Smooth muscle cell (in vitro differentiated cells): ENCODE data around the gene NOL4L. TPM values are rescaled to one million over a fixed set of nuclear protein-coding genes. Genes with fewer than 3 reads are reported as not detected.
A peak's percentile ranks its signal among the peaks of the same experiment; 100 is the strongest.

Source experiments
- DNase-seq: peaks from one replicate; lab custom pipeline; 2025; ENCODE audit not compliant: unreplicated experiment; lab: John Stamatoyannopoulos, UW
- H2AFZ ChIP-seq: fragments of 200-600 bp; sonication (generic); 2 replicates; pipeline ENCODE4 v1.6.0; 2016; ENCODE audit warnings: antibody characterized with exemption, low read depth, mild to moderate bottlenecking
- H3F3A ChIP-seq: fragments of 200-600 bp; sonication (generic); 2 replicates; pipeline ENCODE4 v1.6.0; 2017; ENCODE audit warnings: antibody characterized with exemption, low read depth
- H3K27ac ChIP-seq: fragments of 200-600 bp; sonication (generic); 2 replicates; pipeline ENCODE4 v1.5.1; 2016; ENCODE audit warnings: low read depth, mild to moderate bottlenecking
- H3K27me3 ChIP-seq: fragments of 200-600 bp; sonication (generic); 2 replicates; pipeline ENCODE4 v1.6.1; 2016; ENCODE audit warnings: low read depth, mild to moderate bottlenecking
- H3K36me3 ChIP-seq: fragments of 200-600 bp; sonication (generic); 2 replicates; pipeline ENCODE4 v1.5.1; 2016; ENCODE audit warnings: low read depth
- H3K4me1 ChIP-seq: fragments of 200-600 bp; sonication (generic); 2 replicates; pipeline ENCODE4 v1.5.1; 2016; ENCODE audit warnings: low read depth
- H3K4me2 ChIP-seq: fragments of 200-600 bp; sonication (generic); 2 replicates; pipeline ENCODE4 v1.6.0; 2016; ENCODE audit warnings: mild to moderate bottlenecking
- H3K4me3 ChIP-seq: fragments of 200-600 bp; sonication (generic); 2 replicates; pipeline ENCODE4 v1.5.1; 2016; ENCODE audit warnings: mild to moderate bottlenecking
- H3K79me2 ChIP-seq: fragments of 200-600 bp; sonication (generic); 2 replicates; pipeline ENCODE4 v1.6.0; 2016; ENCODE audit warnings: low read depth, mild to moderate bottlenecking
- H3K9ac ChIP-seq: fragments of 200-600 bp; sonication (generic); 2 replicates; pipeline ENCODE4 v1.6.0; 2016; ENCODE audit warnings: low read depth
- H3K9me3 ChIP-seq: fragments of 200-600 bp; sonication (generic); replicated peaks from 2 replicates; pipeline ENCODE4 v1.5.1; 2016; ENCODE audit warnings: low read depth
- H4K20me1 ChIP-seq: fragments of 200-600 bp; sonication (generic); 2 replicates; pipeline ENCODE4 v1.6.0; 2016; ENCODE audit warnings: low read depth
- WGBS: methylation state at CpG from one replicate; pipeline ENCODE4 v1.1.7; 2016; ENCODE audit warnings: low lambda C conversion rate; 5-methylcytosine and 5-hydroxymethylcytosine counted together
- polyA plus RNA-seq: library from polyadenylated mRNA; unstranded; fragments of >200 nt; fragmentation: Nextera tagmentation; extraction: Ambion mirVana; gene quantifications from 2 replicates; pipeline ENCODE4 v1.2.1, GENCODE V29; 2016
- total RNA-seq: library from RNA; depleted of rRNA; stranded (reverse); fragments of >200 nt; gene quantifications from 2 replicates; pipeline ENCODE4 v1.2.3, GENCODE V29; 2014
- TF ChIP-seq, protein P1 (sequence below): fragments of 200-600 bp; sonication (generic); IDR thresholded peaks from 2 replicates; pipeline ENCODE4 v1.5.1; 2017; ENCODE audit warnings: borderline replicate concordance, mild to moderate bottlenecking, antibody characterized with exemption; ENCODE audit not compliant: insufficient read depth, poor library complexity, severe bottlenecking

NOL4L gene
- total and polyA plus RNA-seq, 2 experiments from 2014 or later: 26.0 to 26.2 TPM

DNA sequence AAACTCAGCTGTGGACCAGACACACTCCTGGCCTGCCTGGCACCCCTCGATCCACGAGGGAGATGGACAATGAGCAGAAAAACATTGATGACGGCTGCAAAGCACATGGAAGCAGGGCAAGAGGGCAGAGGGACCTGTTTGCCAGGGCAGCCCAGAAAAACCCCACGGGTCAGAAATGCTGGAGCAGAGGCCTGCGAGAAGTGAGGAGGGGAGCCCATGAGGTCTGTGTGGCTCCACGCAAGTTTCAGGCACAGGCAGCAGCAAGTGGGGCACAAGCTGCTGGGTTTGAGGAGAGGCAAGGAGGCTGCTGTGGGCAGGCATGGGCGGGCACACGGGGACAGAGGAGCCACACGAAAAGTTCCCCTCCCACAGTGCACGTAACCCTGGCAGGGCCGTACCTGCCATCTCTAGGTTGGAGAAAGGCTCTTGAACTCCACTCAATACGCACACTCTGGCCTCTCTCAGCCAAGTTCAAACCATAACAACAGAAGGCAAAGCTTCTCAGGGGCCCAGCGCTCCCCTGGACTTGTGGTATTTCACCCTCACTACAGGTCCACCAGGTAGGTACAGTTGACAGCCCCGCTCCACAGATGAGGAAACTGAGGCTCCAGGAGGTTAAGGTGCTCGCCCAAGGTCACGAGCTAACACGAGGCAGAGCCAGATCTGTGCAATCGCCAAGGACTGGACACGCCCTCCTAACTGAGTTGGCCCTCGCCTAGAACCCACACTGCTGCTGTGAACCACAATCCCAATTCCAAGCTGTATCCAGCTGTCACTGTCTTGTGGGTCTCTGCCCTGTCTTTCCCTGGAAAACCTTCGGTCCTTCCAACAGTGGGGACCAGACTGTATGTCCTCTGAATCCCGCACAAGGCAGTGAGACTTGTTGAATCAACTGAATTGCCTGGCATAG is 108.2 kb downstream of the NOL4L start:
- no peak for DNase-seq
- peak overlapping the region; percentile 98 for H3K27ac ChIP-seq
- WGBS: 85% methylated on average over 22 of the region's 22 CpGs
- no peaks in the 10 kb centered on the region for H3K36me3 ChIP-seq
- TF ChIP-seq, protein P1, sequence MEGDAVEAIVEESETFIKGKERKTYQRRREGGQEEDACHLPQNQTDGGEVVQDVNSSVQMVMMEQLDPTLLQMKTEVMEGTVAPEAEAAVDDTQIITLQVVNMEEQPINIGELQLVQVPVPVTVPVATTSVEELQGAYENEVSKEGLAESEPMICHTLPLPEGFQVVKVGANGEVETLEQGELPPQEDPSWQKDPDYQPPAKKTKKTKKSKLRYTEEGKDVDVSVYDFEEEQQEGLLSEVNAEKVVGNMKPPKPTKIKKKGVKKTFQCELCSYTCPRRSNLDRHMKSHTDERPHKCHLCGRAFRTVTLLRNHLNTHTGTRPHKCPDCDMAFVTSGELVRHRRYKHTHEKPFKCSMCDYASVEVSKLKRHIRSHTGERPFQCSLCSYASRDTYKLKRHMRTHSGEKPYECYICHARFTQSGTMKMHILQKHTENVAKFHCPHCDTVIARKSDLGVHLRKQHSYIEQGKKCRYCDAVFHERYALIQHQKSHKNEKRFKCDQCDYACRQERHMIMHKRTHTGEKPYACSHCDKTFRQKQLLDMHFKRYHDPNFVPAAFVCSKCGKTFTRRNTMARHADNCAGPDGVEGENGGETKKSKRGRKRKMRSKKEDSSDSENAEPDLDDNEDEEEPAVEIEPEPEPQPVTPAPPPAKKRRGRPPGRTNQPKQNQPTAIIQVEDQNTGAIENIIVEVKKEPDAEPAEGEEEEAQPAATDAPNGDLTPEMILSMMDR: no peak
- peaks cover 57% of the 10 kb centered on the region for H3K4me1 ChIP-seq
- H3F3A ChIP-seq: peaks cover 30% of the 10 kb centered on the region
- peaks cover 88% of the 10 kb centered on the region for H4K20me1 ChIP-seq
- no peak overlapping the region for H3K4me3 ChIP-seq
- H3K27me3 ChIP-seq: no peaks in the 10 kb centered on the region
- H3K4me2 ChIP-seq: peak overlapping the region; percentile 89
- H3K79me2 ChIP-seq: peaks cover 93% of the 10 kb centered on the region
- no peak overlapping the region for H2AFZ ChIP-seq
- no peak overlapping the region for H3K9ac ChIP-seq
- no peaks in the 10 kb centered on the region for H3K9me3 ChIP-seq

DNA sequence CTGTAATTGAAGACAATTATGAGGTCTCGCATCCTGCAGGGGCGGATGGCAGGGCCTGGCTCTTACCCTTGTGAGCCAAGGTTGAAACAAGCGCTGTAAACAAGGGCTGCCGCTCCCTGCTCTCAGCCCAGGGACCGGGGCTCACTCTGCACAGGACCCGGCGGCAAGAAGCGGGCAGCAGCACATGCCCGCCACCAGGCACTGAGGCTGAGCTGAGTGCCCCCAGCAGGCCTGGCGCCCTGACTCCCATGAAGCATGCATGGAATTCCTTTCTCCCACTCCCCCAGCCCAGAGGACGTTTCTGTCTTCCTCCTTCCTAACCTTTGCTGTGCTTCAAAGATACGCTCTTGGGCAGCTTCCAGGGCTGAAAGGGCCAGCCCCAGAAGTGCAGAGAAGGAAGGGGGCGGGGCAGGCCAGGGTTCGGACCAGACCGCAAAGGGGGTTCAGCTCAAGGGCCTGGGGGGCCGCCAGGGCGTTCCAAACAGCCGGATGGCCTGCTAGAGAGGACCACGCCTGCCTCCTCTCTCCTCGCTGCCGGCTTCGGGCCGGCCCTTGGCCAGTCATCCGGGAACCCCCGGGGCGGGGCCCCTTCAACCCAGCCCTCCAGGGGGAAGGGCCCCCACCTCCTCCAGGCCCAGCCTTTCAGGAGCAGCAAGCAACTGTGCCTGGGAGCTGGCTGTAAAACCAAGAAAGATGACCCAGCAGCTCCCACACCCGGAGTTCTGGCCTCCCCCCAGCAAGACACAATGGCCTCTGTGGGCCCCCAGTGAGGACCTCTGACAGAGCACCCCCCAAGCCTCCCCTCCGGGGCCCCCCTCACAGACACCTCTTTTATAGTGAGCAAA is 109.9 kb downstream of the NOL4L start:
- 7% methylated on average over 27 of the region's 28 CpGs for WGBS
- H3K4me3 ChIP-seq: peak overlapping the region; percentile 40
- no peaks in the 10 kb centered on the region for H3K27me3 ChIP-seq
- H3F3A ChIP-seq: peaks cover 27% of the 10 kb centered on the region
- no peaks in the 10 kb centered on the region for H3K36me3 ChIP-seq
- H3K9me3 ChIP-seq: no peaks in the 10 kb centered on the region
- H2AFZ ChIP-seq: peak overlapping the region; percentile 4
- peak overlapping the region; percentile 88 for H3K9ac ChIP-seq
- peaks cover 93% of the 10 kb centered on the region for H3K79me2 ChIP-seq
- peak overlapping the region; percentile 89 for H3K4me2 ChIP-seq
- TF ChIP-seq, protein P1: no peak
- H4K20me1 ChIP-seq: peaks cover 78% of the 10 kb centered on the region
- DNase-seq: peak; percentile 90
- peaks cover 43% of the 10 kb centered on the region for H3K4me1 ChIP-seq
- H3K27ac ChIP-seq: peak overlapping the region; percentile 98

DNA sequence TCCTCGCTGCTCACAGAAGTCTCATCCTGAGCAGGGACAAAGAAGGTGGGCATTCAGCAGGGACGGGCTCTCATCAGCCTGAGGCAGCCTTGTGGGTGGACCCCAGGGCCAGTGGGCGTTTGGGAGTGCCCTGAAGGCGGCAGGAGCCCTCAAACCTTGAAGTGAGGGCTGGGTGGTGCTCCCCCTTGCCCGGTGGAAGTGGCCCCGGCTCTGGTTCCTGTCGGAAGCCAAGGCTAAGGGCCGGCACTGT is 110.5 kb downstream of the NOL4L start:
- no peak overlapping the region for H2AFZ ChIP-seq
- no peaks in the 10 kb centered on the region for H3K36me3 ChIP-seq
- H3F3A ChIP-seq: peaks cover 29% of the 10 kb centered on the region
- peak overlapping the region; percentile 40 for H3K4me3 ChIP-seq
- no peak for DNase-seq
- peaks cover 73% of the 10 kb centered on the region for H4K20me1 ChIP-seq
- peak overlapping the region; percentile 98 for H3K27ac ChIP-seq
- H3K9ac ChIP-seq: peak overlapping the region; percentile 88
- peaks cover 44% of the 10 kb centered on the region for H3K4me1 ChIP-seq
- no peaks in the 10 kb centered on the region for H3K27me3 ChIP-seq
- peak overlapping the region; percentile 89 for H3K4me2 ChIP-seq
- no peaks in the 10 kb centered on the region for H3K9me3 ChIP-seq
- H3K79me2 ChIP-seq: peaks cover 90% of the 10 kb centered on the region
- TF ChIP-seq, protein P1: no peak
- 38% methylated on average over 8 of the region's 8 CpGs for WGBS
